ENCODE data around the gene ZBTB18. TPM values are rescaled to one million over a fixed set of nuclear protein-coding genes. Genes with fewer than 3 reads are reported as not detected.

The ZBTB18 gene
- total RNA-seq, 1 donor from 2014 or later: 13.9 TPM

Other genes with a start within 250 kb of the ZBTB18 start
- 32.0 and 44.2 TPM in 2 replicates for gene AKT3, start 201.0 kb upstream of the ZBTB18 start, total RNA-seq